ENCODE data around the gene CDCP1.

The CDCP1 gene

GRCh38 chr3:45075821-45076625 lies 70.2 kb downstream of the CDCP1 start:
- H2AFZ ChIP-seq (ENCODE audit: low read depth, low read length, severe bottlenecking), result no peak overlapping the region
- no peaks in the 10 kb centered on the region for H3K36me3 ChIP-seq (ENCODE audit: low read length)
- no peak overlapping the region for H3K4me2 ChIP-seq (ENCODE audit: low read depth, low read length, poor library complexity, severe bottlenecking)
- no peaks in the 10 kb centered on the region for H3F3A ChIP-seq (ENCODE audit: insufficient read depth)
- H3K79me2 ChIP-seq (ENCODE audit: insufficient read depth, low read length), result no peaks in the 10 kb centered on the region
- no peaks in the 10 kb centered on the region for H3K9me2 ChIP-seq (replicated peaks; ENCODE audit: insufficient read depth, low read length)
- no peaks in the 10 kb centered on the region for H3K9me3 ChIP-seq (ENCODE audit: insufficient read depth, low read length)
- no peaks in the 10 kb centered on the region for H3K27me3 ChIP-seq (ENCODE audit: low read length)
- TF ChIP-seq EZH2phosphoT487 (conservative IDR thresholded peaks at IDR 0.05; ENCODE audit: low read length), result no peak
- no peak for TF ChIP-seq CTCF (IDR thresholded peaks at IDR 0.05; ENCODE audit: insufficient read depth, low read length, poor library complexity, severe bottlenecking)
- no peak overlapping the region for H3K27ac ChIP-seq (ENCODE audit: low read depth, low read length)
- no peaks in the 10 kb centered on the region for H4K20me1 ChIP-seq (ENCODE audit: low read depth, low read length)
- H3K4me3 ChIP-seq (ENCODE audit: insufficient read depth, low read length, poor library complexity, severe bottlenecking), result no peak overlapping the region
- no peak overlapping the region for H3K9ac ChIP-seq (ENCODE audit: low read length)

DNA sequence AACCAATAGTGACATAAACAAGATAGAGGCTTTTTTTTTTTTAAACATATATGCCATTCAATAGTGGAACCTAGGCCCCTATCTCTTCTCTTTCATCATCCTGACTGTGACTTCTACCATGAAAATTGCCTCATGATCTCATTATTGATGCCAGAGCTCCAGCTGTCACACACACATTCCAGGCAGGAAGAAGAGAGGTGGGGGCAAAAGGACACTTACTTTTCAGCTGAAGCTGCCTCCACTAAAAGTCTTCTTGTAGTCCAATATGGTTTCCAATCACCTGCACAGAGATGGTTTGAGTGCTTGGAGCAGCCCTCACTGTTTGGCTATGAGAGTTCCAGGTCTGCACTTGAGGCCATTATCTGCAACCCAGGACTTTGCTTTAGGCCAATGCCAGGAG lies 75.1 kb downstream of the CDCP1 start:
- Histone ChIP-seq H3K27ac (ENCODE audit: low read depth, low read length) (no peak overlapping the region), H3F3A (ENCODE audit: insufficient read depth) (no peaks in the 10 kb centered on the region), H3K4me3 (ENCODE audit: insufficient read depth, low read length, poor library complexity, severe bottlenecking) (no peak overlapping the region), H3K79me2 (ENCODE audit: insufficient read depth, low read length) (no peaks in the 10 kb centered on the region), H4K20me1 (ENCODE audit: low read depth, low read length) (no peaks in the 10 kb centered on the region), H3K36me3 (ENCODE audit: low read length) (no peaks in the 10 kb centered on the region), H3K9me2 (replicated peaks; ENCODE audit: insufficient read depth, low read length) (no peaks in the 10 kb centered on the region), H3K9me3 (ENCODE audit: insufficient read depth, low read length) (no peaks in the 10 kb centered on the region), H3K4me2 (ENCODE audit: low read depth, low read length, poor library complexity, severe bottlenecking) (no peak overlapping the region), H2AFZ (ENCODE audit: low read depth, low read length, severe bottlenecking) (no peak overlapping the region), H3K9ac (ENCODE audit: low read length) (no peak overlapping the region), H3K27me3 (ENCODE audit: low read length) (no peaks in the 10 kb centered on the region)
- TF ChIP-seq EZH2phosphoT487 (conservative IDR thresholded peaks at IDR 0.05; ENCODE audit: low read length) (no peak), CTCF (IDR thresholded peaks at IDR 0.05; ENCODE audit: insufficient read depth, low read length, poor library complexity, severe bottlenecking) (no peak)

DNA sequence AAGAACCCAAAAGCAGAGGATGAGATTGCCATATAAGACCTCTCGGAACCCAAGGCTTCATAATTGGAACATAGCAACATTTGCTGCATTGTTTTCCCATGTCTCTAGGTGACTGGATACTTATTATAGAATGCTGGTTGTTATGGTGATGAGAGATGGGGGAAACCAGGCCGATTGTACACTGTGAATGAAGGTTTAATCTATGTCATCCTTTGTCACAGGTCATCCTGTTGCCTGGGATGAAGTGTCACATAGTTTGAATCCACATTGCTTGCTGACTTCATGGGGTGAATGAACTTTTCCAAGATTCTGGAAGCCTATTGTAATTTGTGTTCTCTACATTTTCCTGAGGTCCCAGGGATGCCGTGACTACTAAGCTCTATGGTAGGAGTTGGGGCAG lies 78.2 kb downstream of the CDCP1 start:
- TF ChIP-seq EZH2phosphoT487 (conservative IDR thresholded peaks at IDR 0.05; ENCODE audit: low read length), result no peak
- no peak for TF ChIP-seq CTCF (IDR thresholded peaks at IDR 0.05; ENCODE audit: insufficient read depth, low read length, poor library complexity, severe bottlenecking)
- no peak overlapping the region for H3K27ac ChIP-seq (ENCODE audit: low read depth, low read length)
- H3K9ac ChIP-seq (ENCODE audit: low read length), result no peak overlapping the region
- no peaks in the 10 kb centered on the region for H3K9me2 ChIP-seq (replicated peaks; ENCODE audit: insufficient read depth, low read length)
- no peak overlapping the region for H2AFZ ChIP-seq (ENCODE audit: low read depth, low read length, severe bottlenecking)
- H3F3A ChIP-seq (ENCODE audit: insufficient read depth), result no peaks in the 10 kb centered on the region
- no peaks in the 10 kb centered on the region for H3K9me3 ChIP-seq (ENCODE audit: insufficient read depth, low read length)
- no peaks in the 10 kb centered on the region for H3K36me3 ChIP-seq (ENCODE audit: low read length)
- no peak overlapping the region for H3K4me3 ChIP-seq (ENCODE audit: insufficient read depth, low read length, poor library complexity, severe bottlenecking)
- no peak overlapping the region for H3K4me2 ChIP-seq (ENCODE audit: low read depth, low read length, poor library complexity, severe bottlenecking)
- H4K20me1 ChIP-seq (ENCODE audit: low read depth, low read length), result no peaks in the 10 kb centered on the region
- H3K79me2 ChIP-seq (ENCODE audit: insufficient read depth, low read length), result no peaks in the 10 kb centered on the region
- H3K27me3 ChIP-seq (ENCODE audit: low read length), result no peaks in the 10 kb centered on the region
